ENCODE measurements around the gene SLC1A4.

DNA sequence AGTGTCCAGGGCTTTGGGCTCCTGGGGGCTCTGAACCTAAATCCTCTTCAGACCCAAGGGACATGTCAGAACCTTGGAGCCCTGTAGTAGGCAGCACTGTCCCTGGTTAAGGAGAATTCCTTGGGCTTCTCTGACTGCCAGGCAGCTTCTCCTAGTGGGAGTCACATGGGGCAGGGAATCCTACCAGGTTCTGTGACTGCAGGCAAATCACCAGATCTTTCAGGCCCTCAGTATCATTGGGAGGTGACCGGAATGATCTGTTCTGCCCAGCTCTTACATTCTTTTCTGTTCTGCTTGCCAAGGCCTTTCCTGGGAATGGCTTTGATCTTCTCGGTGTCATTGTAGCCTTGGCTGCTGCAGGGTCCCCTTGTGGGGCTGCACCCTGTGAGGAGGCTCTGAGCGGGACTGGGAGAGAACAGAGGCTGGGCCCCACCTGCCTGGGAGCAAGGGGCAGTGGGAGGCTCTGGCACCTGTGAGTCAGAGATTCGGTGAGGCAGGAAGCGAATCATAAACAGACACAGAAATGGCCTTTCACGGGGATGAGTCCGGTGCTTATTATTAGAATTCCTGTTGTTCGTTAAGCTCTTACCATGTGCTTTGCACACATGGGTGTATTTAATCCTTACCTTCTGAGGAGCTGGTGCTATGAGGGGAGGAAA lies 81.1 kb downstream of the SLC1A4 start:
- TF ChIP-seq, protein P1, sequence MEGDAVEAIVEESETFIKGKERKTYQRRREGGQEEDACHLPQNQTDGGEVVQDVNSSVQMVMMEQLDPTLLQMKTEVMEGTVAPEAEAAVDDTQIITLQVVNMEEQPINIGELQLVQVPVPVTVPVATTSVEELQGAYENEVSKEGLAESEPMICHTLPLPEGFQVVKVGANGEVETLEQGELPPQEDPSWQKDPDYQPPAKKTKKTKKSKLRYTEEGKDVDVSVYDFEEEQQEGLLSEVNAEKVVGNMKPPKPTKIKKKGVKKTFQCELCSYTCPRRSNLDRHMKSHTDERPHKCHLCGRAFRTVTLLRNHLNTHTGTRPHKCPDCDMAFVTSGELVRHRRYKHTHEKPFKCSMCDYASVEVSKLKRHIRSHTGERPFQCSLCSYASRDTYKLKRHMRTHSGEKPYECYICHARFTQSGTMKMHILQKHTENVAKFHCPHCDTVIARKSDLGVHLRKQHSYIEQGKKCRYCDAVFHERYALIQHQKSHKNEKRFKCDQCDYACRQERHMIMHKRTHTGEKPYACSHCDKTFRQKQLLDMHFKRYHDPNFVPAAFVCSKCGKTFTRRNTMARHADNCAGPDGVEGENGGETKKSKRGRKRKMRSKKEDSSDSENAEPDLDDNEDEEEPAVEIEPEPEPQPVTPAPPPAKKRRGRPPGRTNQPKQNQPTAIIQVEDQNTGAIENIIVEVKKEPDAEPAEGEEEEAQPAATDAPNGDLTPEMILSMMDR (IDR thresholded peaks at IDR 0.05) = peak in 2 of 6 experiments; percentile 10 to 11
- TF ChIP-seq POLR2A (IDR thresholded peaks at IDR 0.05) = no peak
